GM12878 (cell line): ENCODE measurements around the gene C3orf38. TPM values are rescaled to one million over a fixed set of nuclear protein-coding genes. Genes with fewer than 3 reads are reported as not detected.

ENCODE experiments used
- ATAC-seq: fragments of 200-7000 bp; cut with Tn5 transposase; 3 replicates; pipeline ENCODE4 v1.9.1; 2020; ENCODE audit warnings: mild to moderate bottlenecking, moderate library complexity
- BruUV-seq: library from RNA; stranded (reverse); fragments of 400-500 nt; replicated peaks from 2 replicates; lab custom pipeline; 2021; lab: Mats Ljungman, UMichigan
- CTCF ChIA-PET: fragments of 300-600 bp; sonication (Branson Sonifier 250); formaldehyde crosslinking; extraction: SDS; loops from one replicate; lab custom pipeline; 2021; ENCODE audit warnings: inconsistent platforms; lab: Yijun Ruan, JAX
- POLR2A ChIA-PET: fragments of 350-600 bp; formaldehyde crosslinking; extraction: SDS; loops from one replicate; lab custom pipeline; 2021; ENCODE audit warnings: inconsistent platforms; lab: Charles Lee
- RAD21 ChIA-PET: fragments of 300-600 bp; sonication (Branson Sonifier 250); formaldehyde crosslinking; loops from one replicate; lab custom pipeline; 2023; ENCODE audit warnings: antibody characterized with exemption; ENCODE audit not compliant: unreplicated experiment; lab: Charles Lee
- SMC1A ChIA-PET: fragments of 300-600 bp; sonication (Branson Sonifier 250); formaldehyde crosslinking; loops from one replicate; lab custom pipeline; 2023; ENCODE audit not compliant: unreplicated experiment, uncharacterized antibody; lab: Charles Lee
- DNase-seq: peaks from one replicate; pipeline ENCODE4 v3.0.0-alpha.2; 2011; ENCODE audit warnings: low read depth, low spot score
- FAIRE-seq: peaks from 3 replicates; lab custom pipeline; 2011; peaks lifted over from hg19 to GRCh38; lab: Jason Lieb, UNC
- H2AFZ ChIP-seq: 2 replicates; pipeline ENCODE4 v1.6.0; 2011; ENCODE audit warnings: low read depth, low read length, control low read depth; ENCODE audit not compliant: control insufficient read depth
- H3K27ac ChIP-seq: 2 replicates; pipeline ENCODE4 v1.5.1; 2011; ENCODE audit warnings: control low read depth; ENCODE audit not compliant: control insufficient read depth, insufficient read depth
- H3K27me3 ChIP-seq, 2 experiments: replicated peaks in 1 of 2; 2 replicates each; pipeline versions ENCODE4 v1.6.0 to v1.6.1; 2011; ENCODE audit warnings: low read length in 1 of 2; ENCODE audit not compliant: control insufficient read depth in 2 of 2, insufficient read depth in 2 of 2
- H3K36me3 ChIP-seq, 2 experiments: 2 replicates each; pipeline ENCODE4 v1.5.1; 2011; ENCODE audit warnings: low read length in 1 of 2; ENCODE audit not compliant: control insufficient read depth in 2 of 2, insufficient read depth in 2 of 2
- H3K4me1 ChIP-seq: 2 replicates; pipeline ENCODE4 v1.6.1; 2011; ENCODE audit warnings: mild to moderate bottlenecking, low read length, moderate library complexity, mixed read lengths; ENCODE audit not compliant: control insufficient read depth, insufficient read depth
- H3K4me2 ChIP-seq: 2 replicates; pipeline ENCODE4 v1.6.0; 2011; ENCODE audit warnings: control low read depth; ENCODE audit not compliant: control insufficient read depth, insufficient read depth
- H3K4me3 ChIP-seq: fragments of 200-600 bp; sonication (generic); 2 replicates; pipeline ENCODE4 v1.5.1; 2016
- H3K79me2 ChIP-seq: 2 replicates; pipeline ENCODE4 v1.6.0; 2011; ENCODE audit warnings: low read length; ENCODE audit not compliant: control insufficient read depth, insufficient read depth
- H3K9ac ChIP-seq: 2 replicates; pipeline ENCODE4 v1.8.0; 2011; ENCODE audit warnings: low read length, control low read depth, mixed read lengths; ENCODE audit not compliant: control insufficient read depth, insufficient read depth
- H3K9me3 ChIP-seq: replicated peaks from 3 replicates; pipeline ENCODE4 v1.5.1; 2011; ENCODE audit warnings: mild to moderate bottlenecking, low read length; ENCODE audit not compliant: control insufficient read depth, insufficient read depth
- H4K20me1 ChIP-seq: 2 replicates; pipeline ENCODE4 v1.6.0; 2011; ENCODE audit not compliant: control insufficient read depth, insufficient read depth
- BCLAF1 ChIP-seq: fragments of 450-650 bp; IDR thresholded peaks from 2 replicates; pipeline ENCODE4 v1.6.1; 2017; ENCODE audit warnings: antibody characterized with exemption, mild to moderate bottlenecking, moderate library complexity
- CBX3 ChIP-seq: fragments of 200-600 bp; sonication (generic); IDR thresholded peaks from 2 replicates; pipeline ENCODE4 v1.6.1; 2016; ENCODE audit warnings: low read depth, borderline replicate concordance
- HDAC6 ChIP-seq: fragments of 200-600 bp; sonication (generic); IDR thresholded peaks from one replicate; pipeline ENCODE4 v1.8.0; 2017; ENCODE audit warnings: antibody characterized with exemption; ENCODE audit not compliant: unreplicated experiment
- IKZF2 ChIP-seq, 2 experiments: fragments of 450-650 bp; IDR thresholded peaks; 2 replicates each; pipeline ENCODE4 v1.6.1; 2017; ENCODE audit warnings: mild to moderate bottlenecking in 2 of 2, moderate library complexity in 2 of 2
- MAX ChIP-seq: IDR thresholded peaks from 2 replicates; pipeline ENCODE4 v1.6.1; 2012; ENCODE audit warnings: low read depth, low read length, improper control_type of control experiment
- NFYA ChIP-seq: IDR thresholded peaks from 2 replicates; pipeline ENCODE4 v1.6.1; 2011; ENCODE audit warnings: low read depth, mild to moderate bottlenecking, low read length, improper control_type of control experiment, borderline replicate concordance
- PAX8 ChIP-seq: fragments of 450-650 bp; IDR thresholded peaks from 2 replicates; pipeline ENCODE4 v1.6.1; 2017; ENCODE audit warnings: mild to moderate bottlenecking, moderate library complexity
- POLR2A ChIP-seq: IDR thresholded peaks from 2 replicates; pipeline ENCODE4 v1.6.1; 2011; ENCODE audit warnings: low read depth, mild to moderate bottlenecking, low read length
- RUNX3 ChIP-seq: IDR thresholded peaks from 2 replicates; pipeline ENCODE4 v1.6.1; 2012; ENCODE audit warnings: low read length, inconsistent platforms
- SREBF1 ChIP-seq: IDR thresholded peaks from 2 replicates; pipeline ENCODE4 v1.6.1; 2012; ENCODE audit warnings: mild to moderate bottlenecking, low read length
- SRF ChIP-seq, 2 experiments: IDR thresholded peaks; 2 replicates each; pipeline ENCODE4 v1.6.1; 2011; ENCODE audit warnings: low read depth in 2 of 2, low read length in 2 of 2, mild to moderate bottlenecking in 1 of 2, moderate library complexity in 1 of 2
- TAF1 ChIP-seq: IDR thresholded peaks from 2 replicates; pipeline ENCODE4 v1.6.1; 2011; ENCODE audit warnings: mild to moderate bottlenecking, low read depth, low read length, borderline replicate concordance
- YY1 ChIP-seq: IDR thresholded peaks from 2 replicates; pipeline ENCODE4 v1.6.1; 2011; ENCODE audit warnings: low read depth, mild to moderate bottlenecking, low read length
- ZBED1 ChIP-seq: IDR thresholded peaks from 2 replicates; pipeline ENCODE4 v1.6.1; 2016; ENCODE audit warnings: borderline replicate concordance
- ZNF687 ChIP-seq: fragments of 450-650 bp; IDR thresholded peaks from 2 replicates; pipeline ENCODE4 v1.6.1; 2017; ENCODE audit warnings: mild to moderate bottlenecking, moderate library complexity
- WGBS: methylation state at CpG from one replicate; pipeline ENCODE4 v1.1.6; 2016; ENCODE audit warnings: low lambda C conversion rate; ENCODE audit not compliant: insufficient replicate concordance, insufficient coverage; ENCODE audit errors: missing lambda C conversion rate; 5-methylcytosine and 5-hydroxymethylcytosine counted together
- in situ Hi-C: fragments of 300-500 bp; cut with MboI; formaldehyde crosslinking; loops from 9 replicates; pipeline ENCODE4 v1.14.3; 2018; ENCODE audit warnings: mixed read lengths
- intact Hi-C: fragments of 100-400 bp; cut with micrococcal nuclease; formaldehyde crosslinking; loops from one replicate; pipeline ENCODE4 v1.14.2; 2022; ENCODE audit not compliant: unreplicated experiment
- polyA plus RNA-seq, 11 experiments: library from polyadenylated mRNA; depleted of rRNA in 4 of 11; unstranded in 6 of 11; stranded (reverse) in 5 of 11; fragments of >200 nt; fragmentation: Nextera tagmentation in 4 of 11; fragmentation: Illumina TruSeq in 1 of 11; extraction: Ambion mirVana in 4 of 11; extraction: Trizol in 1 of 11; gene quantifications; 1 replicate in 1 of 11; 2 replicates in 10 of 11; pipeline versions ENCODE4 v1.2.1 to v1.2.3, GENCODE V29; 2011 to 2016; ENCODE audit warnings: inconsistent platforms in 2 of 11, missing spikeins in 2 of 11, low read depth in 1 of 11
- total RNA-seq, 4 experiments: library from RNA; depleted of rRNA in 3 of 4; stranded (reverse); fragments of >200 nt in 3 of 4; fragmentation: Illumina TruSeq in 1 of 4; extraction: Trizol in 1 of 4; gene quantifications; 2 replicates each; pipeline versions ENCODE4 v1.2.1 to v1.2.3, GENCODE V29; 2013 to 2021

The C3orf38 gene
- total and polyA plus RNA-seq, 10 of the 15 experiments (the other 5 are each of a cell fraction or from before 2014, with no cell fraction given): 23.0 to 47.9 (median 31.5) TPM

- ChIA-PET POLR2A (interaction anchor here (0.7 kb wide), 1 partner anchor 149 kb away, joined by 3 read pairs; no protein-coding TSS in a partner anchor), CTCF (no interaction called here), RAD21 (no interaction called here), SMC1A (no interaction called here)
- Histone ChIP-seq H3K4me2 (no peak overlapping the region), H3K9ac (no peak overlapping the region), H3K9me3 (no peaks in the 10 kb centered on the region), H3K4me1 (no peaks in the 10 kb centered on the region; the same call in 1 of the 2 replicates), H3K27ac (no peak overlapping the region), H3K27me3 (no peaks in the 10 kb centered on the region), H3K4me3 (no peak overlapping the region), H4K20me1 (no peaks in the 10 kb centered on the region), H2AFZ (no peak overlapping the region), H3K79me2 (no peaks in the 10 kb centered on the region), H3K36me3 (no peaks in the 10 kb centered on the region; a peak in 1 of 4 replicates)
- 95% methylated on average over 2 of the region's 2 CpGs for WGBS
- no TSS peak for BruUV-seq
- FAIRE-seq: no peak
- DNase-seq: no peak
- intact Hi-C loops: no loop called here
- in situ Hi-C loops: no loop called here
- ATAC-seq: no peak
- no peak for TF ChIP-seq HDAC6
- no peak for TF ChIP-seq IKZF2 (IDR thresholded peaks at IDR 0.05)
- TF ChIP-seq ZNF687: no peak
- TF ChIP-seq MAX: no peak
- TF ChIP-seq PAX8: no peak
- no peak for TF ChIP-seq NFYA
- TF ChIP-seq YY1: no peak
- no peak for TF ChIP-seq RUNX3
- no peak for TF ChIP-seq BCLAF1
- TF ChIP-seq CBX3: no peak
- no peak for TF ChIP-seq ZBED1
- TF ChIP-seq SREBF1: no peak
- TF ChIP-seq TAF1: no peak
- TF ChIP-seq POLR2A: no peak
- TF ChIP-seq SRF (IDR thresholded peaks at IDR 0.05; ENCODE audit: low read depth in 2 of 2, low read length in 2 of 2): no peak
- TF ChIP-seq, all 136 proteins: peak for 0
Observed at GRCh38 chr3:88166419-88166971, 16.7 kb downstream of the C3orf38 start.
